ENCODE data around the gene SULT1E1.

SULT1E1 gene

GRCh38 chr4:69843301-69843700 is 16.6 kb downstream of the SULT1E1 start:
- TF ChIP-seq REST (IDR thresholded peaks at IDR 0.05; ENCODE audit: low read depth): no peak
- TF ChIP-seq YY1 (IDR thresholded peaks at IDR 0.05; ENCODE audit: low read depth): no peak
- no peak for TF ChIP-seq RAD21 (IDR thresholded peaks at IDR 0.05; ENCODE audit: low read depth)
- TF ChIP-seq TEAD4 (IDR thresholded peaks at IDR 0.05): no peak
- TF ChIP-seq CEBPB (IDR thresholded peaks at IDR 0.05): no peak
- TF ChIP-seq ZBTB7A (IDR thresholded peaks at IDR 0.05; ENCODE audit: low read depth): no peak
- TF ChIP-seq NFIC (IDR thresholded peaks at IDR 0.05): no peak
- TF ChIP-seq CREB1 (IDR thresholded peaks at IDR 0.05; ENCODE audit: low read depth): no peak
- no peak for TF ChIP-seq EP300 (IDR thresholded peaks at IDR 0.05; ENCODE audit: borderline replicate concordance)
- TF ChIP-seq TAF1 (IDR thresholded peaks at IDR 0.05; ENCODE audit: low read depth): no peak
- TF ChIP-seq FOXM1 (IDR thresholded peaks at IDR 0.05; ENCODE audit: borderline replicate concordance, low read depth): no peak
- no peak for TF ChIP-seq TCF12 (IDR thresholded peaks at IDR 0.05; ENCODE audit: low read depth)
- TF ChIP-seq, protein P1, sequence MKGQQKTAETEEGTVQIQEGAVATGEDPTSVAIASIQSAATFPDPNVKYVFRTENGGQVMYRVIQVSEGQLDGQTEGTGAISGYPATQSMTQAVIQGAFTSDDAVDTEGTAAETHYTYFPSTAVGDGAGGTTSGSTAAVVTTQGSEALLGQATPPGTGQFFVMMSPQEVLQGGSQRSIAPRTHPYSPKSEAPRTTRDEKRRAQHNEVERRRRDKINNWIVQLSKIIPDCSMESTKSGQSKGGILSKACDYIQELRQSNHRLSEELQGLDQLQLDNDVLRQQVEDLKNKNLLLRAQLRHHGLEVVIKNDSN (IDR thresholded peaks at IDR 0.05): no peak
- TF ChIP-seq EGR1 (IDR thresholded peaks at IDR 0.05): no peak

DNA sequence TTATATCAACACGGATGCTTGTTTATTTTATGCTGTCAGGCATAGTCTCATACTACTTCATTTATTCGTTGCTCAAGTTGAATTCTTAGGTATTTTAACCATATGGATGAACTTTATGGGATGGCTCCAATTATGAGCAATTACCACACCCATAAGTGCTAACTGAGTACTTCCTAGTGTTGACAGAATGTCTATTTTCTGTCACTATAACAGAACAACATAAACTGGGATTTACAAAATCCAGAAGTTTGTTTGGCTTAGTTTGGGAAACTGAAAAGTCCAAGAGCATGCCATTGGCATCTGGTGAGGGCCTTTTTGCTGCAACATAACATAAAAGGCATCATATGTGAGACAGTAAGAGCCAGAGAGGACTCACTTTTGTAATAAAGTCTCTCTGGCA is 21.0 kb downstream of the SULT1E1 start:
- TF ChIP-seq CREB1 (IDR thresholded peaks at IDR 0.05; ENCODE audit: low read depth): no peak

DNA sequence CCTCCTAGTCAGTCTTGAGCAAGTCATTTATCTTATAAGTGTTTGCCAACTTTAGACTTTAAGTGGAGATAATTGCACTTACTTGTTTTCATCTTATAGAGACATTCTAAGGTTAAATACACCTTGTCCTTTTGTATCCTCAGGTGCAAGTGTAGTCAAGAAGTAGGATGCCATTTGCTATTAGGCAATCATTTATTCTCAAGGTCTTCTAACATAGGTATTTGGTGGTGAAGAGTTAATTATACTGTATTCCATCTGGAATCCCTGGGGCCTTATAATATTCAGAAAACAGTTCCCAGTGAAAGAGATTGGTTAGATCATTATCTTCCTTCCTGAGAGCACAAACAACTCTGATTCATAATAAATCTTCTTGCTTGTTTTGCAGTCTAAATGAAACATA is 23.7 kb downstream of the SULT1E1 start:
- TF ChIP-seq CREB1 (IDR thresholded peaks at IDR 0.05; ENCODE audit: low read depth) (no peak), TAF1 (IDR thresholded peaks at IDR 0.05; ENCODE audit: low read depth) (no peak), YY1 (IDR thresholded peaks at IDR 0.05; ENCODE audit: low read depth) (no peak), EP300 (IDR thresholded peaks at IDR 0.05; ENCODE audit: borderline replicate concordance) (no peak), NFIC (IDR thresholded peaks at IDR 0.05) (no peak), TEAD4 (IDR thresholded peaks at IDR 0.05) (no peak), FOXM1 (IDR thresholded peaks at IDR 0.05; ENCODE audit: borderline replicate concordance, low read depth) (no peak), CEBPB (IDR thresholded peaks at IDR 0.05) (no peak), EGR1 (IDR thresholded peaks at IDR 0.05) (no peak), RAD21 (IDR thresholded peaks at IDR 0.05; ENCODE audit: low read depth) (no peak)
- TF ChIP-seq, protein P2, sequence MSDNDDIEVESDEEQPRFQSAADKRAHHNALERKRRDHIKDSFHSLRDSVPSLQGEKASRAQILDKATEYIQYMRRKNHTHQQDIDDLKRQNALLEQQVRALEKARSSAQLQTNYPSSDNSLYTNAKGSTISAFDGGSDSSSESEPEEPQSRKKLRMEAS (IDR thresholded peaks at IDR 0.05): no peak
- TF ChIP-seq, protein P1 (IDR thresholded peaks at IDR 0.05): no peak

GRCh38 chr4:69835766-69836165 is 24.2 kb downstream of the SULT1E1 start:
- TF ChIP-seq TCF12 (IDR thresholded peaks at IDR 0.05; ENCODE audit: low read depth) (no peak), TAF1 (IDR thresholded peaks at IDR 0.05; ENCODE audit: low read depth) (no peak), EP300 (IDR thresholded peaks at IDR 0.05; ENCODE audit: borderline replicate concordance) (no peak), RAD21 (IDR thresholded peaks at IDR 0.05; ENCODE audit: low read depth) (no peak), CREB1 (IDR thresholded peaks at IDR 0.05; ENCODE audit: low read depth) (no peak), CEBPB (IDR thresholded peaks at IDR 0.05) (no peak), REST (IDR thresholded peaks at IDR 0.05; ENCODE audit: low read depth) (no peak)
- TF ChIP-seq, protein P2 (IDR thresholded peaks at IDR 0.05): no peak

- no peak for TF ChIP-seq TEAD4 (IDR thresholded peaks at IDR 0.05)
- TF ChIP-seq FOXM1 (IDR thresholded peaks at IDR 0.05; ENCODE audit: borderline replicate concordance, low read depth): no peak
- no peak for TF ChIP-seq ZBTB7A (IDR thresholded peaks at IDR 0.05; ENCODE audit: low read depth)
- TF ChIP-seq, protein P2 (IDR thresholded peaks at IDR 0.05): no peak
- TF ChIP-seq, protein P1 (IDR thresholded peaks at IDR 0.05): no peak
- no peak for TF ChIP-seq CEBPB (IDR thresholded peaks at IDR 0.05)
- TF ChIP-seq RAD21 (IDR thresholded peaks at IDR 0.05; ENCODE audit: low read depth): no peak
- TF ChIP-seq TAF1 (IDR thresholded peaks at IDR 0.05; ENCODE audit: low read depth): no peak
- no peak for TF ChIP-seq YY1 (IDR thresholded peaks at IDR 0.05; ENCODE audit: low read depth)
- TF ChIP-seq EGR1 (IDR thresholded peaks at IDR 0.05): no peak
- TF ChIP-seq NFIC (IDR thresholded peaks at IDR 0.05): no peak
Measured at GRCh38 chr4:69833251-69833650, 26.7 kb downstream of the SULT1E1 start.
